NCI-H748 treated with DMSO at 0.1 percent for 48 hours (cell line): ENCODE measurements around the gene ACTR10.

ENCODE experiments used
- DNase-seq: peaks from one replicate; lab custom pipeline; 2025; lab: John Stamatoyannopoulos, UW

ACTR10 gene

DNA sequence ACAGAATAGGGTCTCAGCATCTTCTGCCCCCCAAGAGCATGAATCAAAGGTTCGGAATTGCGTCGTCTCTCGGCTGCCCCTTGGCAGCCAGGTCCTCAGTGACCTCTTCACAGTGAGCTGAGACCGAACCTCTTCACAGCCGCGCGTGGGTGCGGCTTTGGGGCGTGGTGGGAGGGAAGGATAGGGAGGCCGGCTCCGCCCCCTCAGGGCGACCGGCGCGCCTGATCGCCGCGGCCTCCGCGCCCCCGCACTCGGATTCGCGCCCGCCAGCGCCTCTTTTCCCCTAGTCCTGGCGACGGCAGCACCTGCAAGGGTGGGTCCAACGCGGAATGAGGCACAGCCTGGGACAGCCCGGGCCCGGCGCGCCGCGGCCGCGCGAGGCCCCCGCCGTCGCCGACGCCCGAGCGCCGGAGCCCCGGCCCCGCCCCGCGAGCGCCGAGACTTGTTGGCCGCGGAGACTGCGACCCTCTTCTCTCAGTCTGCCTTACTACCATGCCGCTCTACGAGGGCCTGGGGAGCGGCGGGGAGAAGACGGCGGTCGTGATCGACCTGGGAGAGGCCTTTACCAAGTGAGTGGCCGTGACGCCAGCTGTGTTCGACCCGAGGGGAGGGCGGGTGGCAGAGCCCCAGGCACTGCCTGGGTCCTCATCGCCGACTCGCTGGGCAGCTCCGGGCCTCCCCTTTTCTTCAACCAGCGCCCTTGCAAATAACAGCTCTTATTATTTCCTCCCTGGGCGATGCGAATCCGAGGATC is at the start of gene ACTR10:
TSS of gene ACTR10 (plus strand) at position 424 of the 754 bp plus-strand sequence. CDS start at position 493, 69 bp downstream.
- DNase-seq = peak; percentile 65

DNA sequence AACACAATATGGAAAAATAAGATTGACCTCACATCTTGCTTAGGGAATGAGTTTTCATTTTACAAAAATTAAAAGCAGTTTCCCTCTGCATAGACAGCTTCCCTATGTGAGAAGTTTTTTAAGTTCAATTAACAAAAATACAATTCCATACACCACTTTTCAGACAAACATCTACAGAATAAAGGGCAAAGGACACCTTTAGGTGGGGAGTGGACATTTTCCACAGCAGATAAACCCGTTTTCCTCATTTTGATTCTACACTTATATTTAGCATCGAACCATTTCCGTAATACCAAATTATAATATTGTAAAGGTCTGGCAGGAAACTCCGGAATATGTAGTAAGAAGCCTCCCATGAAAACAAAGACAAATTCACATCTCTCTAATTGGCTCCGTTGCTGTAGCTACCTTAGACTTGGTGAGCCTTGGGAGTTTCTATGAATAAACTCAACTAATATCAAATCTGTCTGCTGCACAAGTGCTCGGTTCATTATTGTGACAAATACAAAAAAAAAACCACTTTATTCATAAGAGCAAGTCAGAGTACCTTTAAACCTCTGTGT is 49.6 kb upstream of the ACTR10 start:
- DNase-seq = no peak

DNA sequence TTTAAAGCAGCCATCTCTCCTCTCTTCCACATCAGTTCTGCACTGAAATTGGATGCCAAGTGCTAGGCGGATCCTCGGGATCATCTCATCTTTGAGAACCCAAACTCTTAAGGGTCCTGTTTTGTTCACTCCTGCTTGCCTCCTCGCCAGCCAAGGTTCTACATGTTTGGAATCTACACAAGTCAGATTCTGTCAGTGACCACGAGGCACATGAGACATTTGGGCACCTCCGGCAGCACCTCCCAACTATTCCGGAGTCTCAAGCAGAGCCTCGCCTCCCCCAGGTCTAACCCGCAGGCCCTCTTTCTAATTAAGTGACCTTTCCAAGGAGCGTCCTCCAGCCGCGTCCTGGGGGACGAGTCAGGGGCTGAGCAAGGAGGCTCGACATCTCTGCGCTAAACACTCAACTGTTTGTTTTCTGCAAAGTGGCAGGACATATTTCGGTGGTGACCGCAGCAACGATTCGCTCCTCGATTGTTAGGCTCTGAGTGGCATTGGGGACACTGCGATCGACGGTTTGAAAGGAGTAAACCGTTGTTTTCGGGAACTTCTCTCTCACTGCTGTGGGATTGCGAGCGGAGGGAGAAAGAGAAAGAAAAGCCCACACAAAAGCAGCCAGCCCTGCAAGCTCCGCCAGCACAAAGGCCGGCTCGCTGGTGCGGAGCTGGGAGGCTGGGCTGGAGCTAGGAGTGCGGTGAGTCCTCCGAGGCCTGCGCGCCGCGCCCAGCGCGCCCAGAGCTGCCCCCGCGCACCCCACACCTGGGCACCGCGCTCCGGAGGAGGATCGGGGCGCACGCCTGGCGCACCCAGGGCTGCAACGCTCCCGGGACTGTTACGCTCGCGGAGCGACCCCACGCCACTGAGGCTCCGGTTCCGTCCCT is 48.6 kb upstream of the ACTR10 start:
- DNase-seq = no peak

DNA sequence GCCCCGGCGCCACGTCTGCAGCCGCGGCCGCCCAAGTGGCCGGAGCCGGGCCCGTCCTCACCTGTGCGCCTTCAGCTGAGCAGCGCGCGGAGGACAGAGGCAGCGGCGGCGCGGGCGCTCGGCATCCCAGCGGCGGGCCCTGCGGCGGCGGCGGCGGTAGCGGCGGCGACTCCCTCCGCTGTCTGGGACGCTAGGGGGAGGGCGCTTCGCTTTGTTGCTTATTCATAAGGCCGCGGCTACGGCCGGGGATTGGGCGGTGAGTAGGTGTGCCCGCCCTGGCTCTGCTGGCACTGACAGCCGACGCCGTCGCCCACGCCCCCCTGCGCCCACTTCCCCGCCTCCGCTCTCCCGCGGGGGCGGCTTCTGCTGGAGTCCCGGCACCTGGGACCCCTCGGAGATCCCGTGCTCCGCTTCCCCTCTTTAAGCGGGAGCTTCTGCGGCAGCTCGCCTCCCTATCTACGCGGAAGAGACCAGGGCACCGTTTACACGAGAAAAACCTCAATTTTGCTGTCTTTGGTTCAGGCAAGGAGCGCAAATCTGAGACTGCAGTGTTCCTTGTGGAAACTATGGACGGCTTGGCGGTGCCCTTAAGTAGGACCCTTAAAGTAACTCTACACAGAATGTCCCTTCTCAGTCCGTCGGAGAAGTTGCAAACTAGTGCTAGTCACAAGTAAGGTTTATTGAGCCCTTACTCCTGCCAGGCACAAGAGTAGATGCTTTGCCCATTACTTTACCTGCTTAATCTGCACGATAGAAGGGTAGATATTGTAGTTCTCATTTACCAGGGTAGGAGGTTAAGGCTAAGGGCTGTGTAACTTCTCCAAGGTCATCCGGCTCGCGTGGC is 47.7 kb upstream of the ACTR10 start, which contains the start of gene ARMH4:
TSS of gene ARMH4 (minus strand) at position 200 of the 844 bp plus-strand sequence. CDS start 12,855 bp downstream, outside the sequence.
- peak; percentile 82 for DNase-seq

DNA sequence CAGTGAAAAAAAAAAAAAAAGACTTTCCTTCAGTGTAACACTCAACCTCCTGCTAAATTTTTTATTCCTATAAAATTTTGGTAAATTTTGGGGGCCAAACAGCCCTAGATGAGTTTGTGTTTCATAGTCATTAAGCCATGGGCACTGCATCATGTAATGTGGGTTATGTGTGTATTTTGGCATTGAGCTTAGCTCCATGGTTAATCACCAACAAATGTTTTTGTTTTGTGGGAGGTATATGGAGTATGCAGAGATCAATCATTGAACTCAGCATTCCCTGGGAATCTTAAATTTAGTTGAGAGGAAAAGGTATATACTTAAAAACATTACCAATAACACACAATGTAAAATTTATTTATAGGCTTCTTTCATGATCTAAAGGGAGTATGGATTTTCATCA is 39.4 kb upstream of the ACTR10 start:
- no peak for DNase-seq

DNA sequence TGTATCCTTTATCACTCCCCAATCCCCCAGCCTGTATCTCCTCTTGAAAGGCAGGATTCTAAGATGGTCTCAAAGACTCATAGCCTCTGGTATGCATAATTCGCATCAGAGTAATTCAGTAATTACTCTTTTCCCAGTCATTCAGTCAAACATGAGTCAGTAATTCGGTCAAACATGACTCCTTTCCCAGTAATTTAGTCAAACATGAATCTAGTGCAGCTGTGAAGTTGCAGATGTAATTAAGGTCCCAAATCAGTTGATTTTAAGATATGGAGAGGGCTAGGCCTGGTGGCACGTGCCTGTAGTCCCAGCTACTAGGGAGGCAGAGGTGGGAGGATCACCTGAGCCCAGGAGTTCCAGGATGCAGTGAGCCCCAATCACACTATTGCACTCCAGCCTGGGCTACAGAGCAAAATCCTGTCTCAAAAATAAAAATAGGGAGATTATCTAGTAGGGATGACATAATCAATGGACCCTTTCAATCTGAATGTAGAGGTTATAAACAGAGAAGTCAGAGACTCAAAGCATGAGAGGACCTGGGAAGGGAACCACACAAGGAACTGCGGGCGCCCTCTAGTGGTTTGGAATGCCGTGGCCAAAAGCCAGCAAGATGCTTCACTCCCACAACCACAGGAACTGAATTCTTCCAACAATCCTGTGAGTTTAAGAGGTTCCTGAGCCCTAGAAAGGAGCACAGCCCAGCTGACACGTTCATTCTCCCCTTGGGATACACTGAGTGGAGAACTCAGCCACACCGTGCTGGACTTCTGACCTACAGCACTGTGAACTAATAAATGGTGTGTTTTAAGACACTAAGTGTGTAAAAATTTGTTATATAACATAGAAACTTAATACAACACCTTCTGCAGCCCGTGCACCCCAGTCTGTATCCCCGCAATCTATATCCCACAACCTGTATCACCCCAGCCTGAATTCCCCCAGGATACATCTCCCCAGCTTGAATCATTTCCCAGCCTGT is 33.7 kb upstream of the ACTR10 start:
- DNase-seq = peak; percentile 68

DNA sequence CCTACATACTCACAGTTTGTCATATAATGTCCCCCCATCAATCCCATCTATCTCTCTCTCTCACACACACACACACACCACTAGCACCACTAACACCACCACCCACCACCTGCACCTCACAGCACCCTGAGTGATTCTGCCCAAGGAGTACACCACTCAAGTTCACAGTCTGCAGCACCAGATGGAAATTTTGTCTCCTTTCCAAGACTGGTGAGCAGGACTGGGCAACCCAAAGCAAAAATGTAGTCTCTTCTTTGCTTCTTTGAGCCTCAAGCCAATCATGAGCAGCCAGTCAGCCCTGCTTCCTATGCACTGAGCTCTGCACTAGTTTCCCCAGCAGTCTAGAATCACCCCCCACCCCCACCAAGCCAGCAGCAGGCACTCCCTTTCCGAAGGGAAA is 32.9 kb upstream of the ACTR10 start:
- DNase-seq = no peak

DNA sequence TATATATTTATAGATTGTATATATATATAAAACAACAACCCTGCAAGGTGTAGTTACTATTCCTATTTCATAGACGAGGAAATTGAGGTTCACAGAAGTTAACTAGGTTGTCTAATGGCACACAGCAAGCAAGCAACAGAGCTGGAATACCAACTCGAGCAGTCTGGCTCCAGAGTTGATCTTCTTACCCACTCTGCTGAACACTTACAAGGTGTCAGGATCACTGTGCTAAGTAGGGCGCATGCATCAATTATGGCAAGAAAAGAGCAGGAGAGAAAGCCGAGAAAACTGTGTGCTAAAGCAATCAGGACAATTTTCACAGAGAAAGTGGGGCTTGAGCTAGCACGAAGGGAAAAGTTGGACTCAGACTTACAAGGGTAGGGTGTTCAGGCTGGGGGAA is 32.1 kb upstream of the ACTR10 start:
- no peak for DNase-seq

DNA sequence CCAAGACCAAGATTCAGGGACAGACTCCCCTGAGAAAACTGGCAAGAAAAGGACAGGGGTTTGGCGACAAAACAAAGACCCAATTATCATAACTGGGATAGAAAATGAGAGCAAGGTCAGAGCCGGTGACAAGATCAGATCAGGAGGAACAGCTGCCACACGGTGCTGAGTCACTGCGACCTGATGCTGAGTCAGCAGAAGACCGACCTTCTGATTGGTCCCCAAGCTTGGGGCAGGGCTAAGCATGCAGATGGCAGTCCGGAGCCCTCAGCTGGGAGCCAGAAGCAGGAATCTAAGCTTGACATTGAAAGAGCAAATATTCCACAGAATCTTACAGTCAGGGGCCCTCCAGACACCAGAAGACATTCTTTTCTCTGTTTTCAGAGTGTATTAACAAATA is 28.9 kb upstream of the ACTR10 start:
- peak; percentile 82 for DNase-seq

DNA sequence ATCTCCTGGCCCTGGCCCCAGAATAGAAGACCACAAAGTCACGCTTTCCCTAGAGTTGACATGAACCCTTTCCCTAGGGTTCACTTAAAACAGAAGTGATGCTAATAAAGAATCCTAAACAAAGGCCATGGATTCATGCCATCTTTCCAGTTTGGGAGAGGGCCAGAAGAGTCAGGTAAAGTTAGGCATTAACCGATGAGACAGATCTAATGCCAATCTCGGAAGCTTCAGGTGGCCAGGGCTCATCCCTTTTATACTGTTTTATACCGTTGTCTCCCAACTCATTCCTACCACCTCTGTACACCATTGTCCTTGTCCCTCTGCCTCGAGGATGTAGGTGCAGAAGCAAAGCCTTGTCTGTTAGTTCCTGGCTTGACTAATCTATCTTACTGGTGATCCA is 22.8 kb upstream of the ACTR10 start:
- DNase-seq = no peak

DNA sequence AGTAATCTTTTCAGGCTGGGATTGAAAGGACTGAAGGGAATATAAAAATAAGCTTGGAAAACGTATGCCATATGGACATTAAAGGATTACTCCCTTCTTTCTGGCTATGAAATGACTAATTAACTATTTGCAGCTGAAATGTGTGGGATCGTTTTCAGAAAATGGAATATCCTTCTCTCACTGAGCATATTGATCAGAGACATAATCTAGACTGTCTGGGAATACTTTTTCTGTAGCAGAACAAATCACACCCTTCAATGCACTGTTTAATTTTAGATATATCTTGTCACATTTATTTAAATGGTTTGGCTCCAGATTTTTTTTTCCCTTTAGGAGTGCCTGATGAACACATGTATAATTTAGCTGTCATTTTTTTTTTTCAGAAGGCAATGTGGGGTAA is 10.8 kb upstream of the ACTR10 start:
- no peak for DNase-seq

DNA sequence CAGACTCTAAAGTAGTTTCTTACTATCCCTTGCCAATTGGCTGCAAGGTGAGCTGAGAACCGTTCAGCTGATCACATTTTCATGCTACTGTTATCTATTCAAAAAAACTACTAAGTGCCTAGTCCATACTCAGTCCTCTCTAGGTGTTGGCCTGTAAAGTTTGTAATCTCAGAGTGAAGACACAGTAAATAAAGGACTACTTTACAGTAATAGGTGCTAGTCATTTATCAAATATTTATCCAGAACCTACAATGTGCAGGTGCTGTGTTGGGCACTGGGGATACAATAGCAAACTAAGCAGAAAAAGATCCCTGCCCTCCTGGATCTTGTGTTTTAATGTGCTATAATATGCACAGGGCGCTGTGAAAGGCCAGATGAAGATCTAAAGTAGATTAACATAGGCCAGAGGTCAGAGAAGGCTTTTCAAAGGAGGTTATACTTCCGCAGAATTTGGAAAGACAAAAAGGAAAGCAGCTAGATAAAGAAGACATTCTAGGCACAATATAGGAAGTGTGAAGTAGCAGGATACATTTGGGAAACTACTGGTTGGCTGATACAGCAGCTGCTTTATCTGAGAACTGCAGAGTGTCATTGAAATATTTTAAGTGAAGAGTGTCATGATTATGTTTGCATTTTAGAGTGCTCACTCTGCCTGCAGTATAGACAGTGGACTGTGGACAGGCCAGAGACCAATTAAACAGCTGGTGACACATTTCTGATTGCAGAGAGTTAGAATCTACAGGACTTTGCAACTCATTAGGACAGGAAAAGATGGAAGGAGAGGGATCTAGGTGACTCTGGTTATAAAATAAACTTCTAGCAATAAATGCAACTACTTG is 8.0 kb upstream of the ACTR10 start:
- no peak for DNase-seq

DNA sequence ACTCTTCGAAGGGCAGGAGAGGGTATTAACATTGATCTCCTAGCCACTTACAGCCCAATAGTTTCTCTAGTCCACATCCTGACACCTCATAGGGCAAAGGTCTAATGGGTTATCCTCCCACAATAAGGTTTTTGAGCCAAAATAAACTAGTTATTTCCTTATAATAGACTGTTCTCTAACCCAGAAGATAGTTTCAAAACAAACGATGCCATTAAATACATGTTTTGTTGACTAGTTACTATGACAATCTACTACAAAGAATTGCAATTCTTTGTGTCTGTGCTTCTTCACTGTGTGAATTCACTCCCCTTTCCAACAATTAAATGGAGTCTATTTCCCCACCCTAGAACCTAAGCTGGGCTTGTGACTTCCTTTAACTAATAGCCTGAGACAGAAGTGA is 6.4 kb upstream of the ACTR10 start:
- DNase-seq = peak; percentile 21

DNA sequence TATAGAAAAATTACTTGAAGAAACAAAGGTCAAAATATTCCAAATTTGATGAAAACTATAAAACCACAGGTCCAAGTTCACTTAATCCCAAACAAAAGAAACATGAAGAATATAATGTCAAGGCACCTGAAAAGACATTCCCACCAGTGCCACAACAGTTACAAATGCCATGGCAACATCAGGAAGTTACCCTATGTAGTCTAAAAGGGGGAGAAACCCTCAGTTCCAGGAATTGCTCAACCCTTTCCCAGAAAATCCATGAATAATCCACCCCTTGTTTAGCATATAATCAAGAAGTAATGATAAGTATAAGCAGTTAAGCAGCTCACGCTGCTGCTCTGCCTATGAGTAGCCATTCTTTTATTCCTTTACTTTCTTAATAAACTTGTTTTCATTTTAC is 3.8 kb upstream of the ACTR10 start:
- DNase-seq = no peak

DNA sequence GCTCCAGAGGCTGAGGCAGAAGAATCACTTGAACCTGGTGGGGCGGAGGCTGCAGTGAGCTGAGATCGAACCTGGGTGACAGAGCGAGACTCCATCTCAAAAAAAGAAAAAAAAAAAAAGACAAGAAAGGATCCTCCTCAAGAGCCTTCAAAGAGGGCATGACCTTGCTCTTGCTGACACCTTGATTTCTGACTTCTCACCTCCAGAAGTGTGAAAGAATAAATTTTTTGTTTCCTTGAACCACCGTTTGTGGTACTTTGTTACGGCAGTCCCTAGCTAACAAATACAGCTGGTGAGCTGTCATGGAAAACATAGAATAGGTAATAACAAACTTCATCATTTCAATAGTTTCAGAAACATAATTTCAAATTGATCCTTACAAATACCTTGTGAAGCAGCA is 1.9 kb upstream of the ACTR10 start:
- DNase-seq = no peak

DNA sequence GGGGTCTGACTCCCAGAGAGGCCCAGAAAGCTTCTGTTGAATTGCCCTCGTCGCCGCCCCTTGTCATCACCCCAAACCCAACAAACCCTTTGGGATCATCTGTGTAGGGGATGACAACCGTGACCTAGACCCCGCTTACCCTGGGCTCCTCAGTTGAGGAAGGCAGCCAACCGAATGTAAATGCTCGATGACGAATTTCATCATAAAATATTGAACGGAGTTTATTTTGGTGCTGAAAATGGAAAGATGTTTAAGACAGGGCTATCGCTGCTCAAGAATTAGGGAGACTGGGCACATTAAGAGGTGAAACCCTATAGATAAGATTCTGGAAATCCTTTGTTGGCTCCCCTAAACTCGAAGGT is 512 bp downstream of the ACTR10 start:
- no peak for DNase-seq

DNA sequence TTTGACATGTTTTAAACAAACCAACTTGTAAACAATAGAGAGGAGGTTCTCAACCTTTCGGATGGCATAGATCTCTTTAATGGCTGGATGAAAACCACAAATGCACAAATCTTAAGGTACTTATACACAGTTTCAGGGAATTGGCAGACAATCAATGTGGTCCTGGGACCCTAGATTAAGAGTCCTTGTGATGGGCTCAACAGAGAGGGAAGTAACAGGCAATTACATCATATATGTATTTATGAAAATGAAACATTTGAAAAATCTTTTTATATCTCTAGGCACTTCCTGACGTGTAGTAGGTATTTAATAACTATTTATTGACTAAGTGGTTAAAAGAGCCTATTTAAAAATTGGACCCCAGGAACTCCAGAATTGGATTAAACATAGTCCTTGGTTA is 897 bp downstream of the ACTR10 start:
- DNase-seq = no peak

DNA sequence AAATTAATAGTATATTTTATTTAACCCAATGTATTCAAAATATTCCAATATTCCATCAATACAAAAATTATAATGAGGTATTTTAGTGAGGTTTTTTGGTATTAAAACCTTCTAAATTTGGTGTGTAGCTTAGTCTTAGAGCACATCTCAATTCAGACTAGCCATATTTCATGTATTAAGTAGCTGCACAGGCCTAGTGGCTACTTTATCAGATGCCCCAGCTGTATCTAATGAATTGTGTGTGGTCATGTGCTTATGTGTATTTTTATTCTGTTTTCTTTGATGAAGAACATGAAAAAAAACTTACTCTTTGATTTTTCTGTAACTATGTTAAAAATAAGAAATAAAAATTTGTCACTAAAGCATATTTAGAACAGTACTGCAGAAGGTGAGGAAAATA is 13.2 kb downstream of the ACTR10 start:
- no peak for DNase-seq

DNA sequence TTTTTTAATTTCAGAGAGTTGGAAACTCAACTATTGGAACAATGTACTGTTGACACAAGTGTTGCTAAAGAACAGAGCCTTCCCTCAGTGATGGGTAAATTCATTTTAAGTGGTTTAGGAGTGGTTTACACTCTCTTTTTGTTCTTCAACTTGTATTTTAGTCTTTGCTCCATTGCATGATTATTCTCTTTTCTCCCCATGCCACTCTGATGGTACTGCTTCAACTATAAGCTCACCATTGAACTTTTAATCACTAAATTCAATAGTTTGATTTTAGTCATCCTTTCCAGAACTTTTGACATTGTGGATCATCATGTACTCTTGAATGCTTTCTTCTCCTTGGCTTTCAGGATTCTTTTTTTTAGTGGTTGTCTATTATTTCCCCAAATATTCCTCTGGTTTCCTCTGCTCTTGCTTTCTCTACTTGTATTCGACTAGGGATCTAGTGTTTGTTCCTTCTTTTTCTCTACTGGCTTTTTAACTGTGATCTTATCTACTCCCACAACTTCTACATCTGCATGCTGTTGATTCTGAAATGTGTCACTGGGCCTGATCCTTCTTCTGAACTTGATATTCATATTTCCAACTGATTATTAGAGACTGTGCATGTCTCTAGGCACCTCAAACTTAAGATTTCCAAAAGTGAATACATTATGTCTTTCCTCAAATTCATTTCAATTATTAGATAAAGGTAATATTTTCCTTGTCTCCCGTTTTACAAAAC is 15.4 kb downstream of the ACTR10 start:
- DNase-seq = no peak
